Measurements from ENCODE around the gene GCNT1.

DNA sequence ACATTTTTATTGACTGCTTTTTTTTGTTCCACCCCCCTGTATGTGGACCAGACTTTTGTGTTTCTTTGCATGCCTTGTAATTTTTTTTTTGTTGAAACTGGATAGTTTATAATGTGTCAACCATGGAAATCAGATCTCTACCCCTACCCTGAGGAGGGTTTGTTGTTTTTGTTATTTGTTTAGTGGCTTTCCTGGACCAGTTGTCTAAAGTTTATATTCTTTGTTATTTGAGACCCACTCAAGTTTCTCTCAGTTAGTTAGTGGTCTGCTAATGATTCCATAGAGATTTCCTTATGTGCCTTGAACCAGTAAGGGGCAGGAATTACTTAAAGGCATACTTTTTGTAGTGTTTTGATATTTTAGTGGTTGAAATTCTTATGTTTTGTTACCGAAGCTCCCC, 41.1 kb downstream of the GCNT1 start:
- TF ChIP-seq EP300 (IDR thresholded peaks at IDR 0.05; ENCODE audit: borderline replicate concordance), result no peak
- TF ChIP-seq RAD21 (IDR thresholded peaks at IDR 0.05; ENCODE audit: low read depth), result no peak
- no peak for TF ChIP-seq CEBPB (IDR thresholded peaks at IDR 0.05)
- TF ChIP-seq, protein P1, sequence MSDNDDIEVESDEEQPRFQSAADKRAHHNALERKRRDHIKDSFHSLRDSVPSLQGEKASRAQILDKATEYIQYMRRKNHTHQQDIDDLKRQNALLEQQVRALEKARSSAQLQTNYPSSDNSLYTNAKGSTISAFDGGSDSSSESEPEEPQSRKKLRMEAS (IDR thresholded peaks at IDR 0.05), result no peak
- no peak for TF ChIP-seq ZBTB7A (IDR thresholded peaks at IDR 0.05; ENCODE audit: low read depth)
